NCI-H748 treated with DMSO at 0.1 percent for 48 hours (cell line): Measurements from ENCODE around the gene LECT2.

Source experiments
- DNase-seq: peaks from one replicate; lab custom pipeline; 2025; lab: John Stamatoyannopoulos, UW

The LECT2 gene

DNA sequence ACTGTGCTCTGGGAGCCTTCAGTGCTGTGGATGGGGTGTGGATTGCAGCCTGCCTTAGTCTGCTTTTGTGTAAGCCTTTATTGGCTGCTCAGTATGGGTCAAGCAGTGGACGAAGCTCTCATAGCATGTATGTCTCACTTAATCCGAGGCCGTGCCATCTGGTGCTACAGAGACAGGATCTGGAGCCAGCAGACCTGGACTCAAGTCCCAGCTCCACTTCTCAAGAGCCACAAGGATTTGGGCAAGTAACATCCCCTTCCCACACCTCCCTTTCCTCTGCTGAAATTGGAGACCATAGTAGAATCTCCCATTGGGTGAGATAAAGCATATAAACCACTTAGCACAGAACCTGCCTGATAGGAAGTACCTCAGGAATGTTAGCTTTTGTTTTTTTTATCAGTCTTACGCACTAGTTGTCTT is 23.4 kb upstream of the LECT2 start:
- no peak for DNase-seq

GRCh38 chr5:135977375-135977928 is 22.7 kb upstream of the LECT2 start:
- no peak for DNase-seq

GRCh38 chr5:135976216-135976615 is 21.4 kb upstream of the LECT2 start:
- DNase-seq: no peak

- no peak for DNase-seq
Measured at GRCh38 chr5:135975122-135975521, 20.3 kb upstream of the LECT2 start.

GRCh38 chr5:135974021-135974600 is 19.3 kb upstream of the LECT2 start:
- DNase-seq: no peak

- no peak for DNase-seq
Measured at GRCh38 chr5:135973323-135974020, 18.7 kb upstream of the LECT2 start.

- DNase-seq: no peak
Measured at GRCh38 chr5:135971701-135972100, 16.9 kb upstream of the LECT2 start.

DNA sequence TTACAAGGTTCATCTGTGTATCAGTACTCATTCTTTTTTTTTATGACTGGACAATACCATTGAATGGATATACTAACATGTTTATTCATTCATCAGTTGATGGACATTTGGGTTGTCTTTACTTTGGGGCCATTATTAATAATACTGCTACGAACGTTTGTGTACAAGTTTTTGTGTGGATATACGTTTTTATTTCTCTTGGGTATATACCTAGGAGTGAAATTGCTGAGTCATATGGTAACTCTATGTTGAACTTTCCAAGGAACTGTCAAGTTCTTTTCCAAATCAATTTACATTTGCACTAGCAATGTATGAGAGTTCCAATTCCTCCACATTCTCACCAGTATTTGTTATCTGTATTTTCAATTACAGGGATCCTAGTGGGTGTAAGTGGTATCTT is 12.0 kb upstream of the LECT2 start:
- no peak for DNase-seq

DNA sequence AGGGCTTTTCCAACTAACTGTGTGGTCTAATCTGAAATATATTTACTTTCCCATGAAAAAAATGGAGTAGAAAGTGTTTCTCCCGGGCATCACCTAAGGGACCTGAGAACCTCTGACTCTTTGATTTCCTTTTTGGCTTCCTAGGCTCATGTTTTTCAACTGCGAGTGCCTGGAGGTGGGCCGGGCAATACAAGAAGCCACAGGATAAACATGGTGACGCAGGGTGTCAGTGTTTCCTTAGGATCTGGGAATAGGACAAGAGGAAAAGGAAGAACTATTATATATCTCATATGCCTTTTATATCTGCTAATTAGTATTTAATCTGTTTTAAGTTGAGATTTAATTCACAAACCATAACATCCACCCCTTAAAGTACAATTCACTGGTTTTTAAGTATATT is 11.4 kb upstream of the LECT2 start:
- no peak for DNase-seq

DNA sequence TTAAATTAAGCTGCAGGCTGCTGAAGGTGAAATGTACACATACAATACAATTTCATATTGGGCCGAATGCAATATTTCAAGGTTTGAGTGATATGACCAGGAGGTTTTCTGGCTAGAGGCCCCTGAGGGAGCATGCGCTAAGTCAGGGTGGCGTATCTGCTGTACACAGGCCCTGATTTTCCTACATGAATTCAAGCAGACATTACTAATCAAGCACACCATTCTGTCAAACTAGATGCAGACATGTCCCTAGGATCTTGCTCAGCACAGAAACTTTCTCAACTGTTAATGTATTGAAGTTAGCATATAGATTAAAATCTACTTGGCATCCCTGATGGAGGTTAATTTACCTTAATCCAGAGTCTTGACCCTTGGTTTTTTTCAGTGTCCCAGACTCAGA is 10.7 kb upstream of the LECT2 start:
- DNase-seq: no peak

- no peak for DNase-seq
Measured at GRCh38 chr5:135964670-135965320, 10.0 kb upstream of the LECT2 start.

DNA sequence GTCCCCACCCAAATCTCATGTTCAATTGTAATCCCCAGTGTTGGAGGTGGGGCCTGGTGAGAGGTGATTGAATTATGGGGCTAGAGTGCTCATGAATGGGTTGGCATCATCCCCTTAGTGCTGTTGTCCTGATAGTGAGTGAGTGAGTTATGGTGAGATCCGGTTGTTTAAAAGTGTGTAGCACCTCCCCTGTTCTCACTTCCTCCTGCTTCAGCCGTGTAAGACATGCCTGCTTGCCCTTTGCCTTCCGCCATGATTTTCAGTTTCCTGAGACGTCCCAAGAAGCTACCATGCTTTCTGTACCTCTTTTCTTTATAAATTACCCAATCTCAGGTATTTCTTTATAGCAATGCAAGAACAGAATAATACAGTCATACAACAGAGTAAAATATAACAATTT is 742 bp upstream of the LECT2 start:
- no peak for DNase-seq

GRCh38 chr5:135953850-135954249 is 933 bp downstream of the LECT2 start:
- no peak for DNase-seq

DNA sequence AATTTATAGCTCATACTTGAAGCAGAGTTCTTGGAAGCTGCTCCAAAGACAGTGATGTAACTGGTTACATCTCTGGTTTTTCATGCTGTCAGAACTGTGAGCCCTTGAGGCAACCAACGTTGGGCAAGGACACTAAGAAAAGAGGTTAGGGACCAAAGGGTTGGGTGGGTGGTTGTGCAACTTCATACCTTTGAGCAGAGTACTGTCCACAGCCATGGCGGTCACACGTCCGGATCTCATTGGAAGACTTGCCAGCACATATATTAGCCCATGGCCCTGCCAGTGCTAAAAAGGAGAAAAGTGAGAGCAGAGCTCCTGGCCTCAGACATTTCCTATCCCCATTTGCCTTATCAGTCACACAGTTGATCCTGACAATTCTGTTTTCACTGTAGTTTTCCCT is 2.1 kb downstream of the LECT2 start:
- DNase-seq: no peak

DNA sequence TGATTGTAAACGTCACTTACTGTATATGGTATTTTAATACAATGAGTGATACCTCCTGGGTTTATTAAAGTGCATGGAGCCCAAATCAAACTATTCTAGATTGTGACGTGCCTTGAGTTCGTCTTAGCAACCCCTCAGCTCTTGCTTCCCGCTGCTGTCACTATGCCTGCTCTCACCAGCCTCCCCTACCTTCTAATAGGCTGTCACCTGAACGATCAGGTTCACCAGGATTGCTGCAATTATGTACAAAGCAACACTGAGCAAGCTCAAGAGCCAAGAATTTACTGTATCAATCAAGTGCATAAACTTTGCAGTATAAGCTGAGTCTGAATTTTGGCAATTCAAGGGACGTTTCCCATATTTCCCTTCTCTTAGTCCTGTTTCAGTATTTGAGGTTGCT is 3.0 kb downstream of the LECT2 start:
- no peak for DNase-seq

DNA sequence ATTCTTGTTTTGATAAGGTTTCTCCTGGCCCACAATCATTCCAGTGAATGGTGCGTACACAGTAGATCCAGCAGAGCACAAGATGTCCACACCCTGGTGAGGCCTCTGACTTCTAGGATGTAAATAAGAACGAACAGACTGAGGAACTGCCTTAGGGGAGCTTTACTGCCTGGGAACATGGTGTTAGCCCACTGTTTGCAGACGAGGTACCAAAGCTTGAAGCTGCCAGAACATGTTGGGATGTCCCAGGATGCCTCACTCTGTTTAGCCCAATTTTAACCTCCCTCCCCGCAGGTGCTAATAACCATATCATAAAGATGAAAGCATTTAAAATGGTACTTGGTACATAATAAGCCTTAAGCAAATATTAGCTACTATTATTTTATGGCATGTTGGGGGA is 3.5 kb downstream of the LECT2 start:
- no peak for DNase-seq

GRCh38 chr5:135950611-135951010 is 4.2 kb downstream of the LECT2 start:
- DNase-seq: no peak

DNA sequence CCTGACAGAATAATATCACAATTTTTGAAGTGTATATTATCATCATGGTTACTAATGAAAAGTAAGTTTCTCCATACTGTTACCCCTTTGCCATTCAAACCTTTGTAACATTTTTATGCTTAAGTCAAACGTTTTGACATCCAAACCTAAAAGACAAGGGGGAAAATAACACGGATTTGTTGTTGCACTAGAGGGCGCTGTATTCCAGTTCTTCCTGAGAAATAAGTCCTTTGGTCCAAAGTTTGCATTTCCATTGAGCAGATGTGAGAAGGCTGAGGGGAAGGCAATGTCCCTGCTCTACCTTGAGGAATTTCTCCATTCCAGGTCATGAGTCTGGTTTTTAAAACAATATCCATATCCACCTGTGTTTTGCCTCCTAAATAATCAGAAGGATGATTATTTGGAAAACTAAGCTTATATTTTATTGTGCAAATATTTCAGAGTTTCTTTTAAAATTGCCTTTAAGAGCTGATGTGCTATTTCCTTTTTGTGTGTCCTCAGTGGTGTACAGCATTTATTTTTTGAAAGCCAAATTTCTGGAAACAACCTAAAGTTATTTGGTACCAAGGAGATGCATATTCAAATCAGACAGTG is 9.7 kb downstream of the LECT2 start:
- DNase-seq: peak; percentile 47

GRCh38 chr5:135944564-135944963 is 10.2 kb downstream of the LECT2 start:
- no peak for DNase-seq

DNA sequence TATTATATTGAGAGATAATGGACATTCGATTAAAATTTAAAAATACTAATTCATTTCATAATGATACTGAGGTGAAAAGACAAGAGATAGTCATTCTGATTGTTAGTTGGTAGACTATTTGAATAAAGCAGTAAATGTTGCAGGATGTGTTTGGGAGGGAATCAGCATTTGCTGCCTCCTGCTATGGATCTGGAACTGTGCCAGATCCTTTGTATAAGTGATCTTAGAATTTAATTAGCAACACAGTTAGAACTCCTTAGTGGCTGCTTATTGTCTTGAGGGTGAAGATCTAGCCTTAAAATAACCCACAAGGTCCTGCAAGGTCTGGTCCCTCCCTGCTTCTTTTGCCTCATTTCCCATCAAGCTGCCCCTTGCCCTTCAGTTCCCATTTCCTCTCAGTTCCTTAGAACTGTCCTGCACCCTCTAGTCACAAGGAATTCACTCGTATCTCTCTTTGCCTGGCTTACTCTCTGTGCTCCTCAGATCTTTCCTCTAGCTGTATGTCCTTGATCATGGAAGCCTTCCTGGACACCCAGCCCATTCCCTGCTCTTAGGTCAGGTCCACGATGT is 12.5 kb downstream of the LECT2 start:
- no peak for DNase-seq

DNA sequence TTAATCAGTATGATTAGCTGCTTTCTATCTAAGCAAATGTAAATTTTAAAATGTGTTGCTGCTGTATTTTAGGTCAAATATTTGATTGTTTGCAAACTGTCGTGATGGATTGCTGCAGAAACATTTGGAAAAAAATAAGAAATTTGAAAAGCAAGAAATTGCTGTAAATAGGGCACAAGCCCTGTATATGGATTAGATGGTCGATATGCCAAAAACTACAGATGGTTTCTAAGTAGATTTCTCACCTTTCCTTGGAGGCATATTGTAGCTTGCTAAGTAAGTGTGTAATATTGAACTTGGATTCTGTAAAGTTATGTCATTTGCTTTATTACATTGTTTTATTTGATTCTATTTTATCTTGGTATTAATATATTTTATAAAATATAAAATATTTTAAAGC is 13.1 kb downstream of the LECT2 start:
- no peak for DNase-seq

- DNase-seq: no peak
Measured at GRCh38 chr5:135937245-135937911, 17.4 kb downstream of the LECT2 start.
